Measurements from ENCODE around the gene NDUFB1. TPM values are rescaled to one million over a fixed set of nuclear protein-coding genes. Genes with fewer than 3 reads are reported as not detected.

The NDUFB1 gene
- 100 to 1,000 TPM in 1 of 2 experiments, 10 to 100 TPM in 1; 99.9 to 109 TPM for total RNA-seq

- POLR2A ChIA-PET, result interaction anchor here (0.6 to 3.0 kb wide), 9 partner anchors 11 to 1086 kb away, joined by 3 to 15 read pairs (median 3); partner anchors contain the start of genes ATXN3 and TRIP11
- CTCF ChIA-PET, result interaction anchor here (0.8 to 5.1 kb wide), 6 partner anchors 15 to 579 kb away, joined by 3 to 36 read pairs (median 4); partner anchors contain the start of gene ATXN3
Observed at GRCh38 chr14:92121670-92122350, at the start of gene NDUFB1, which contains the start of gene CPSF2. Gene NDUFB1 (minus strand): TSS chr14:92121706. CDS start chr14:92117637, 4,069 bp downstream. Gene CPSF2 (plus strand): TSS chr14:92121969. CDS start chr14:92130985, 9,016 bp downstream.

GRCh38 chr14:92164958-92165357 is 43.5 kb upstream of the NDUFB1 start:
- POLR2A ChIA-PET, result no interaction called here

GRCh38 chr14:92161521-92161920 is 40.0 kb upstream of the NDUFB1 start:
- ChIA-PET CTCF (interaction anchor here (0.6 kb wide), 1 partner anchor 182 kb away, joined by 4 read pairs; no protein-coding TSS in a partner anchor), POLR2A (no interaction called here)

More at GRCh38 chr14:92164958-92165357, 43.5 kb upstream of the NDUFB1 start:
- CTCF ChIA-PET, result no interaction called here

GRCh38 chr14:92160619-92161018 is 39.1 kb upstream of the NDUFB1 start:
- ChIA-PET POLR2A (no interaction called here), CTCF (no interaction called here)

GRCh38 chr14:92154283-92154942 is 32.9 kb upstream of the NDUFB1 start:
- CTCF ChIA-PET, result no interaction called here
- POLR2A ChIA-PET, result no interaction called here

- ChIA-PET CTCF (interaction anchor here (0.7 kb wide), 1 partner anchor 364 kb away, joined by 6 read pairs; no protein-coding TSS in a partner anchor), POLR2A (interaction anchor here (0.6 kb wide), 1 partner anchor 295 kb away, joined by 5 read pairs; no protein-coding TSS in a partner anchor)
Observed at GRCh38 chr14:92153581-92153980, 32.1 kb upstream of the NDUFB1 start.

- ChIA-PET CTCF (interaction anchor here (0.6 to 1.4 kb wide), 2 partner anchors 27 to 1232 kb away, joined by 3 read pairs; no protein-coding TSS in a partner anchor), POLR2A (no interaction called here)
Observed at GRCh38 chr14:92144708-92145107, 23.2 kb upstream of the NDUFB1 start.

GRCh38 chr14:92143962-92144361 is 22.5 kb upstream of the NDUFB1 start:
- CTCF ChIA-PET, result no interaction called here
- POLR2A ChIA-PET, result no interaction called here

- ChIA-PET POLR2A (no interaction called here), CTCF (no interaction called here)
Observed at GRCh38 chr14:92143309-92143708, 21.8 kb upstream of the NDUFB1 start.

- ChIA-PET POLR2A (no interaction called here), CTCF (no interaction called here)
Observed at GRCh38 chr14:92135269-92135668, 13.8 kb upstream of the NDUFB1 start.

GRCh38 chr14:92134456-92134855 is 12.9 kb upstream of the NDUFB1 start:
- POLR2A ChIA-PET, result no interaction called here
- CTCF ChIA-PET, result interaction anchor here (1.4 kb wide), 1 partner anchor 28 kb away, joined by 4 read pairs; the partner anchor contains the start of gene ATXN3

- POLR2A ChIA-PET, result interaction anchor here (1.0 to 3.0 kb wide), 3 partner anchors 14 to 83 kb away, joined by 3 to 15 read pairs (median 7); partner anchors contain the start of genes ATXN3 and TRIP11
- CTCF ChIA-PET, result interaction anchor here (1.0 to 5.1 kb wide), 3 partner anchors 16 to 229 kb away, joined by 3 to 36 read pairs (median 4); partner anchors contain the start of gene ATXN3
Observed at GRCh38 chr14:92122761-92123160, 1.3 kb upstream of the NDUFB1 start.

GRCh38 chr14:92122351-92122677 is 808 bp upstream of the NDUFB1 start:
- ChIA-PET POLR2A (interaction anchor here (0.7 to 3.0 kb wide), 6 partner anchors 11 to 620 kb away, joined by 3 to 15 read pairs (median 6); partner anchors contain the start of genes ATXN3 and TRIP11), CTCF (interaction anchor here (1.0 to 5.1 kb wide), 5 partner anchors 16 to 559 kb away, joined by 3 to 36 read pairs (median 4); partner anchors contain the start of gene ATXN3)

GRCh38 chr14:92121207-92121669 is 268 bp downstream of the NDUFB1 start:
- CTCF ChIA-PET, result interaction anchor here (0.8 to 5.1 kb wide), 4 partner anchors 15 to 580 kb away, joined by 3 to 36 read pairs (median 5); partner anchors contain the start of gene ATXN3
- POLR2A ChIA-PET, result interaction anchor here (0.7 to 3.0 kb wide), 5 partner anchors 12 to 560 kb away, joined by 3 to 15 read pairs (median 3); partner anchors contain the start of genes ATXN3 and TRIP11

- POLR2A ChIA-PET, result no interaction called here
- CTCF ChIA-PET, result interaction anchor here (0.7 kb wide), 1 partner anchor 690 kb away, joined by 4 read pairs; no protein-coding TSS in a partner anchor
Observed at GRCh38 chr14:92109490-92109889, 12.0 kb downstream of the NDUFB1 start.

GRCh38 chr14:92108345-92109254 is 12.9 kb downstream of the NDUFB1 start:
- ChIA-PET CTCF (interaction anchor here (0.8 to 0.9 kb wide), 2 partner anchors 10 kb away, joined by 4 to 5 read pairs; no protein-coding TSS in a partner anchor), POLR2A (interaction anchor here (0.7 to 1.1 kb wide), 2 partner anchors 14 to 1720 kb away, joined by 3 to 7 read pairs; partner anchors contain the start of gene CPSF2)

- ChIA-PET POLR2A (interaction anchor here (0.6 to 1.9 kb wide), 5 partner anchors 16 to 66 kb away, joined by 3 to 15 read pairs (median 5); partner anchors contain the start of genes CPSF2, NDUFB1 and TRIP11), CTCF (interaction anchor here (0.6 to 2.4 kb wide), 7 partner anchors 8 to 66 kb away, joined by 3 to 36 read pairs (median 4); partner anchors contain the start of genes CPSF2, NDUFB1 and TRIP11)
Observed at GRCh38 chr14:92106143-92106926, 15.2 kb downstream of the NDUFB1 start, which contains the start of gene ATXN3. Gene ATXN3 (minus strand): TSS chr14:92106582. CDS start chr14:92106552, 30 bp downstream.
